HepG2 (cell line): ENCODE measurements around the gene ABHD3. TPM values are rescaled to one million over a fixed set of nuclear protein-coding genes. Genes with fewer than 3 reads are reported as not detected.

Experiments
- CEBPB ChIP-seq: IDR thresholded peaks from 2 replicates; pipeline ENCODE4 v1.6.1; 2011; ENCODE audit warnings: low read depth, low read length, improper control_type of control experiment, borderline replicate concordance
- CENPX ChIP-seq: sonication (generic); formaldehyde crosslinking; IDR thresholded peaks from 2 replicates; pipeline ENCODE4 v1.9.0; 2021; ENCODE audit warnings: mild to moderate bottlenecking, missing genetic modification reagents, moderate library complexity
- CREB1 ChIP-seq, 2 experiments: fragments of 450-650 bp in 1 of 2; IDR thresholded peaks; 2 replicates each; pipeline ENCODE4 v1.6.1; 2016 to 2017; ENCODE audit warnings: control low read depth in 1 of 2, mild to moderate bottlenecking in 1 of 2, missing compliant biosample characterization in 1 of 2, missing genetic modification characterization in 1 of 2
- GZF1 ChIP-seq: sonication (generic); formaldehyde crosslinking; IDR thresholded peaks from 2 replicates; pipeline ENCODE4 v1.5.1; 2020; ENCODE audit warnings: mild to moderate bottlenecking, missing genetic modification reagents
- KLF16 ChIP-seq, 2 experiments: sonication (generic) in 1 of 2; formaldehyde crosslinking in 1 of 2; IDR thresholded peaks; 2 replicates each; pipeline versions ENCODE4 v1.6.1 to v1.8.0; 2016 to 2023; ENCODE audit warnings: missing genetic modification reagents in 2 of 2, missing compliant biosample characterization in 1 of 2
- KLF9 ChIP-seq: IDR thresholded peaks from 2 replicates; pipeline ENCODE4 v1.6.1; 2016; ENCODE audit warnings: low read depth
- NBN ChIP-seq: fragments of 450-650 bp; conservative IDR thresholded peaks from 2 replicates; pipeline ENCODE4 v1.6.1; 2017
- NFRKB ChIP-seq: fragments of 450-650 bp; IDR thresholded peaks from 2 replicates; pipeline ENCODE4 v1.6.1; 2017
- POLR2A ChIP-seq, 2 experiments: IDR thresholded peaks; 2 replicates each; pipeline ENCODE4 v1.6.1; 2011; ENCODE audit warnings: low read depth in 2 of 2, low read length in 2 of 2, mild to moderate bottlenecking in 1 of 2, moderate library complexity in 1 of 2; ENCODE audit not compliant: insufficient read depth in 1 of 2
- STAT6 ChIP-seq: sonication (generic); formaldehyde crosslinking; IDR thresholded peaks from 2 replicates; pipeline ENCODE4 v1.4.0; 2020; ENCODE audit warnings: missing genetic modification reagents, mild to moderate bottlenecking, borderline replicate concordance
- ZMYM4 ChIP-seq: sonication (generic); formaldehyde crosslinking; IDR thresholded peaks from 2 replicates; pipeline ENCODE4 v1.8.1; 2023; ENCODE audit warnings: mild to moderate bottlenecking, missing genetic modification reagents
- ZNF121 ChIP-seq: sonication (generic); formaldehyde crosslinking; IDR thresholded peaks from 2 replicates; pipeline ENCODE4 v1.5.0; 2020; ENCODE audit warnings: mild to moderate bottlenecking, missing genetic modification reagents
- ZNF207 ChIP-seq: fragments of 450-650 bp; IDR thresholded peaks from 2 replicates; pipeline ENCODE4 v1.6.1; 2016; ENCODE audit warnings: antibody characterized with exemption, borderline replicate concordance
- ZNF3 ChIP-seq: IDR thresholded peaks from 2 replicates; pipeline ENCODE4 v1.7.0; 2017; ENCODE audit warnings: inconsistent platforms
- ZNF414 ChIP-seq: sonication (generic); formaldehyde crosslinking; IDR thresholded peaks from 2 replicates; pipeline ENCODE4 v1.5.0; 2020; ENCODE audit warnings: missing genetic modification reagents
- ZNF781 ChIP-seq: sonication (generic); formaldehyde crosslinking; IDR thresholded peaks from 2 replicates; pipeline ENCODE4 v1.5.1; 2020; ENCODE audit warnings: borderline replicate concordance, mild to moderate bottlenecking, missing genetic modification reagents; ENCODE audit errors: not compliant biosample characterization
- polyA plus RNA-seq, 8 experiments: library from polyadenylated mRNA; depleted of rRNA in 3 of 8; stranded (reverse) in 7 of 8; unstranded in 1 of 8; fragments of >200 nt; fragmentation: Illumina TruSeq in 4 of 8; extraction: Trizol in 4 of 8; gene quantifications; 2 replicates each; pipeline versions ENCODE4 v1.2.1 to v1.2.3, GENCODE V29; 2011 to 2016; ENCODE audit warnings: low read depth in 4 of 8, missing spikeins in 1 of 8, mixed read lengths in 1 of 8; ENCODE audit not compliant: insufficient read depth in 1 of 8
- total RNA-seq, 5 experiments: library from RNA; depleted of rRNA; stranded (reverse); fragments of >200 nt; fragmentation: Illumina TruSeq; extraction: Trizol; gene quantifications; 2 replicates each; pipeline ENCODE4 v1.2.3, GENCODE V29; 2016; ENCODE audit warnings: low read depth in 1 of 5
- TF ChIP-seq, protein P1 (sequence below): sonication (generic); formaldehyde crosslinking; conservative IDR thresholded peaks from 2 replicates; pipeline ENCODE4 v1.8.0; 2022; ENCODE audit warnings: low read depth, missing genetic modification reagents
- TF ChIP-seq, protein P2 (sequence below): IDR thresholded peaks from 2 replicates; pipeline ENCODE4 v1.6.1; 2016; ENCODE audit warnings: low read depth, control low read depth

The ABHD3 gene
- total and polyA plus RNA-seq, 2 of the 13 experiments (the other 11 are each of a cell fraction or from before 2014, with no cell fraction given): 32.1 to 40.2 TPM

DNA sequence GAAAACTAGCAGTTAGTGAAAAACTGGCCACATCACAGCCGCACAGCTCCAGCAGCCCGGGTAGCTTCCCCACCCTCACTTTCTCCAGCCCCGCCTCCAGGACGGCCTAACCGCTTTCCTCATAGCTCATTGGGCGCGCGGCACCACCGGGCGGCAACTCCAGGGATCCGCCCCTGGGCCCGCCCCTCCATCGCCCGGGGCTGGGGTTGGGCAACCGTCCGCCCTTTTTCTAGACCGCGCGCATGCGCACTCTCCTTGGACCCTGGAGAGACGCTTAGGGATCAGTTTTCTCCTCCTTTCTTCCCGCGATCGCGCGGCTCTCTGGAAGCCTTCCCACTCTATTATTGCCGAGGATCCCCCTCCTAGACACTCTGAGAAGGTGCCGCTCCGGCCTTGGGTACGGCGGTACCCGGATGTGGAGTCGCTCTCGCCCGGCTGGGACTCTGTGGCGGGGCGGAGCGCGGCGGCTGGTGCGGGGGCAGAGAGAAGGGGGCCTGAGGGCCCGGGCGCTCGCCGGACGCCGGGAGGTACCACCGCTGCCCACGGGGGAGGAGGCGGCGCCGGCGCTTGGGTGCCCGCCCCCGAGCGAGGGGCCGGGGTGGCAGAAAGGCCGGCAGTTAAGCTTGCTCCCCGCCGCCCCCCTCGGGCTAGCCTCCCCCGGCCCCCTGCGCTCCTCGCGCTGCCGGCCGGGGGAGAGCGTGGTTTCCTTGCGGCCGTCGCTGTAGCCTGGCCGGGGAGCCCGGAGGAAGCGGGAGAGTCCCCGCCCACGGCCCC is 36.2 kb upstream of the ABHD3 start, which contains the start of gene MIB1 (continued):
- peak; percentile 97 for TF ChIP-seq CEBPB
- TF ChIP-seq POLR2A (IDR thresholded peaks at IDR 0.05; ENCODE audit: insufficient read depth in 1 of 2, low read depth in 2 of 2, low read length in 2 of 2): peak; percentile 70 to 73
- TF ChIP-seq ZNF781 (CRISPR knock-in tag): no peak
- no peak for TF ChIP-seq STAT6 (CRISPR knock-in tag)
- TF ChIP-seq NFRKB: no peak
- TF ChIP-seq KLF16 (CRISPR knock-in tag; IDR thresholded peaks at IDR 0.05): peak in 1 of 2 experiments; percentile 68; a peak in 1 of 4 replicates
- no peak for TF ChIP-seq CENPX (CRISPR knock-in tag)
- TF ChIP-seq KLF9 (CRISPR knock-in tag): no peak; the same call in 1 of the 2 replicates
- no peak for TF ChIP-seq NBN
- TF ChIP-seq ZNF207: no peak
- TF ChIP-seq, protein P1, sequence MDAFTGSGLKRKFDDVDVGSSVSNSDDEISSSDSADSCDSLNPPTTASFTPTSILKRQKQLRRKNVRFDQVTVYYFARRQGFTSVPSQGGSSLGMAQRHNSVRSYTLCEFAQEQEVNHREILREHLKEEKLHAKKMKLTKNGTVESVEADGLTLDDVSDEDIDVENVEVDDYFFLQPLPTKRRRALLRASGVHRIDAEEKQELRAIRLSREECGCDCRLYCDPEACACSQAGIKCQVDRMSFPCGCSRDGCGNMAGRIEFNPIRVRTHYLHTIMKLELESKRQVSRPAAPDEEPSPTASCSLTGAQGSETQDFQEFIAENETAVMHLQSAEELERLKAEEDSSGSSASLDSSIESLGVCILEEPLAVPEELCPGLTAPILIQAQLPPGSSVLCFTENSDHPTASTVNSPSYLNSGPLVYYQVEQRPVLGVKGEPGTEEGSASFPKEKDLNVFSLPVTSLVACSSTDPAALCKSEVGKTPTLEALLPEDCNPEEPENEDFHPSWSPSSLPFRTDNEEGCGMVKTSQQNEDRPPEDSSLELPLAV (CRISPR knock-in tag): no peak
- no peak for TF ChIP-seq CREB1 (IDR thresholded peaks at IDR 0.05)
- no peak for TF ChIP-seq CREB1 (CRISPR knock-in tag; IDR thresholded peaks at IDR 0.05)
- TF ChIP-seq ZNF121 (CRISPR knock-in tag): no peak
- TF ChIP-seq ZMYM4: peak; percentile 71; the same call in 1 of the 2 replicates
- TF ChIP-seq ZNF3 (CRISPR knock-in tag): no peak
- TF ChIP-seq ZNF414 (CRISPR knock-in tag): no peak
- no peak for TF ChIP-seq GZF1 (CRISPR knock-in tag)
- TF ChIP-seq, protein P2, sequence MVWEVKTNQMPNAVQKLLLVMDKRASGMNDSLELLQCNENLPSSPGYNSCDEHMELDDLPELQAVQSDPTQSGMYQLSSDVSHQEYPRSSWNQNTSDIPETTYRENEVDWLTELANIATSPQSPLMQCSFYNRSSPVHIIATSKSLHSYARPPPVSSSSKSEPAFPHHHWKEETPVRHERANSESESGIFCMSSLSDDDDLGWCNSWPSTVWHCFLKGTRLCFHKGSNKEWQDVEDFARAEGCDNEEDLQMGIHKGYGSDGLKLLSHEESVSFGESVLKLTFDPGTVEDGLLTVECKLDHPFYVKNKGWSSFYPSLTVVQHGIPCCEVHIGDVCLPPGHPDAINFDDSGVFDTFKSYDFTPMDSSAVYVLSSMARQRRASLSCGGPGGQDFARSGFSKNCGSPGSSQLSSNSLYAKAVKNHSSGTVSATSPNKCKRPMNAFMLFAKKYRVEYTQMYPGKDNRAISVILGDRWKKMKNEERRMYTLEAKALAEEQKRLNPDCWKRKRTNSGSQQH: 0 out of 2 replicates have a peak, but pooled peaks have one; percentile 52
